ENCODE results near the gene TMEM11.
"Not testable (repeated sequence)": the region's sequence is repeated elsewhere in the genome, so short reads cannot be mapped to it uniquely, and the experiment has no call there.

Gene TMEM11

DNA sequence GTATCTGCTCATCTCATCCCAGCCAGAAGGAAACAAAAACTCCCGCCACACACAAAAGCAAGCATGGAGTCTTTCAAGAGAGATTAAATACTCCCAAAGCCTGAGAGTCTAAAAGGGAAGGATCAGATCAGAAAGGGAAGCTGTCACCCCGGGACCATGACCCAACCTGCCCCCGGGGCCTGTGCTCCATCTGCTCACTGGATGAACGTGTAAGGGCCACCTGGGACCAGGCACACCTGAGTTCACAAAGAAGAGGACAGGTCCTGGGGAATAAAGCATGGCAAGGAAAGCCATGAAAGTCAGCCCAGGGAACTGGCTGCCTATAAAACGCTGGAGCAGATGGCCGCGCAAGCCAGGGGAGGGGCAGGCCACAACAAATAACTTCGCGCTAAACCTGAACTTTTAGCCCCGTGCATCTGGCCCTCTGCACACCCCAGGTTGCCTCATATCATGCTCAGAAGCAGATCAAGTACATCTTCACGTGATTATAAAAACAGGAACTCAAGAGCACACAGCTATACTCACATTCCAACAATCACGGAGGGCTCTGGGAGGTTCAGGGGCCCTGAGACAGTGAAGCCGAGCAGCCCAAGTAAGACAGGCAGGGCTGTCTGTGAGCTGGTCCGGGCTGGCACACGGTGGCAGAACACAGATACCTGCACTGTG lies 3.4 kb downstream of the TMEM11 start:
- DNase-seq = no peak

DNA sequence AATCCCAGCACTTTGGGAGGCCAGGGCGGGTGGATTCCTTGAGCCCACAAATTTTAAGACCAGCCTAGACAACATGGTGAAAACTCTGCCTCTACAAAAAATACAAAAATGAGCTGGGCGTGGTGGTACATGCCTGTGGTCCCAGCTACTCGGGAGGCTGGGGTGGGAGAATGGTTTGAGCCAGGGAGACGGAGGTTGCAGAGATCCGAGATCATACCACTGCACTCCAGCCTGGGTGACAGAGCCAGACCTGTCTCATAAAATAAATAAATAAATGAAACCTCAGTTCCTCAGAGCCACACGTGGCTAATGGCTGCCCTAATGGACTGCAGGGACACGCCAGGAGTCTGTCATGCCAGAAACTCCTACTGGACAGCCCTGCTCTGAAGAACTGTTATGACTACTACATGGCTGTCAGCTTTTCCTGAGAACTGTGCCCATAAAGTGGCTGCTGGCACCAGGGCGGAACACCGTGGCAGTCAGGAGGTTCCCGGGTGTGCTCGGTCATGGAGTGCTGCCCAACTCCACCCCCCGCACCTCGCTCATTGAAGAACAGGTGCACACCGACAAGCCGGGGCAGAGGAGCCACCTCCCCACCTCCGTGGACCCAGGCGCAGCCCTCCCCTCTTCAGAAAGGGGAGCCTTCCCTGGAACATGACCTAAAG lies 4.3 kb downstream of the TMEM11 start:
- DNase-seq = no peak

DNA sequence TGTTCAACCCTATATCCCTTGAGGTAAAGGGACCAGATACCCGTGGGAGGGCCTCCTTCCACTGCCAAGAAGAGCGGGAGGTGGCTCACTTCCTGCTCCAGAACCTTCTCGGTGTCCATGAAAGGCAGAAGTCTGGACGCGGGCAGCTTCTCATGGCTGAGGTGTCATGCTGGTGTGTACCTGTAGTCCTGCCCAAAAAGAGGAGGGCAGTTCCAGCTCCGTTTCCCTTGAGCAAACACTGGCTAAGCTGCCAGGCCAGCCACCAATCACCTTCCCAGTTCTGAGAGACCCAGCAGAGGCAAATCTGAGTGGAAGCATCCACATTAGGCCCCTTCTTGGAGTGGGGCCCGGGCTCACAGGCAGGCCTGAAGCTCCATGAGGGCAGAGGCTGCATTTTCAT lies 5.6 kb downstream of the TMEM11 start:
- DNase-seq = no peak

DNA sequence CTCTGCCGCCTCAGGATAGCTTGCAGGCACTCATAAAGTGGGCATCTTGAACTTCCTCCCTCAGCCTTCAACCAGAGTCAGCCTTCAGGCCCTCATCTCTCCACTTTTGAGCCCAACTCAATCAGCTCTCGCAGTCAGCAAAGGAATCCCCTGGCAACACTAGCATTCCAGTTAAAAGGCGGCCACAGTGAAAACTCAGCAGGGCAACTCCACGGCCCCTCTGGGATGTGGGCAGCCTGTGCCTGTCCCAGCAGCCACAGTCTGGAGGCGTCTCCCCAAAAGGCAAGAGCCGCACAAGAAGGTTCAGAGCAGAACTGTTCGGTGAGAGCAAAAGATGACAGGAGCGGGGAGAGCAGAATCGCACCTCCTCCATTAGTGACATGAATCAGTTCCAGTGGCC lies 9.0 kb downstream of the TMEM11 start:
- no peak for DNase-seq

DNA sequence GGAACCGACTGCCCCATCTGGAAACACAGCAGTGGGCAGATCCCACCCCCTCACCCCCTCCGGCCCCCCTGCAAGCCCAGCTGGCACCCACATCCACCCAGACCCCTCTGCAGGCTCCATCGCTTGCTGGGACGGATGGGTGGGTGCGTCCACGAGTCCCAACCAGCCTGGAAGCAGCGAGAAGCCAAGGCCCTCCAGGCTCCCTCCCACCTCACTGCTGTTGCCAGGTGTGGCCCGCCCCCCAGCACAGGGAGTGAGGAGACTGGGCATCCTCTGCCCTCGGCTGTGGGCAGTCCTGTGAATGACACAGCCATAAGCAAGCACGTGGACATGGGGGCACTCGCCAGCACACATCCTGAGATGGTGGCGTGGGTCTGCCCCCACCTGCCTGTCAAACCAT lies 11.4 kb downstream of the TMEM11 start:
- DNase-seq = no peak

DNA sequence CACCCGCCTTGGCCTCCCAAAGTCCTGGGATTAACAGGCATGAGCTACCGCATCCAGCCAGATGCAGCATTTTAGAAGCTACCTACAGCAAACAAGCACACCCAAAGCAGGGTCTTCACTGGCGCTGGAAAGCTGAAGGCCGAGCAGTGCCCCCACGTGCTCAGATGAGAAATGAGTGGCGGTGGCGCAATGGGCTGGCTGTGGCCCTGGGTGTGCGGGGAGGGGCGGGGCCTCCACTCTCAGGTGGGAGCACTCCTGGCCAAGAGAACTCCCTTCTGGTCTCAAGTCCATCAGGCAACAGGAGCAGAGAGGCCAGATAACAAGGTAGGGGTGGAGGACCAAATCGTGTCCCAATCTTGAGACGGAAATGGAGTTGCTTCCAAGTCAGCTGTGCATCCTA lies 12.1 kb downstream of the TMEM11 start:
- DNase-seq = no peak

DNA sequence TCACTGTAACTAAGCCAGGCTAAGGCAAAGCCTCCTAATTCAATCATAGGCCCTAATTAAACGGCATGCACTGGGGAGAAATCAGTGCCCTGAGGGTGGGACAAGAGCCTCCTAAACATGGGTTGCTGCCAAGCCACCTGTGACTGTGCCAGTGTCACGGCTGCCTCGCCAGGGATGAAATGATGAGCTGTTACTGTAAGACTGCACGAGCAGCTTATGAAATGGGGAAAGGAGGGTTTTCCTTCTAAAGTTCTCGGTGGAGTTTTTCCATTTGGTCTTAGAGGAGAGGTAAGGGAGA lies 12.7 kb downstream of the TMEM11 start:
- DNase-seq = no peak

DNA sequence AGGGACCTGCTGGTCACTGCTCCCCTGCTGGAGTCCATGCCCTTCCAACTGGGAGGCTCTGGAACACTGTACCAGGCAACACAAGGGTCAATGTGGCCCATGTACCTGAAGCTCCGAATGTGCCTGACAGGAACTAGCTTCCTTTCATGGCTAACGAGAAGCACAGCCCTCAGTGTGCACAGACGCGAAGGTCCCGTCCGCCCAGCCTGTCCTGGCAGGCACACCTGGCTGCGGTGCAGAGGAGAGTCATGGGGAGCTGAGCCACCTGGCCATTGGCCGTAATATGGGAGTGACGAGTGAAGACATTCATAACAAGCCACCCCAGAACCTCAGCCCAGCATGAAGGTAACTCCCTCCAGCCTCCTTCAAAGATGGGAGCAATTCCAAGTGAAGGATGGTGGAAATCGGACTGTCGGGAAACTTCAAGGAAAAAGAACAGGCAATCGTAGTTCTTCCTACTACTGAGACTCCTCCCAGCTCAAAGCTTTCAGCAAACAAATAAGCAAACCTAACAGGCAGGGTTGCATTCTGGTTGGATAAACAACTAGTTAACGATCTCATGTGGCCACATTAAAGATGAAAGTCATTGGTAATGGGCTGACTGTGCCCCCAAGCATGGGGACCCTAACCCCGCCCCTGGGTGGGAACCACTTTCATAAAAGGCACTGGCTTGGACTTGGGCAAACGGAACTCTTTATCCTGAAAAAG lies 13.2 kb downstream of the TMEM11 start:
- DNase-seq = no peak

DNA sequence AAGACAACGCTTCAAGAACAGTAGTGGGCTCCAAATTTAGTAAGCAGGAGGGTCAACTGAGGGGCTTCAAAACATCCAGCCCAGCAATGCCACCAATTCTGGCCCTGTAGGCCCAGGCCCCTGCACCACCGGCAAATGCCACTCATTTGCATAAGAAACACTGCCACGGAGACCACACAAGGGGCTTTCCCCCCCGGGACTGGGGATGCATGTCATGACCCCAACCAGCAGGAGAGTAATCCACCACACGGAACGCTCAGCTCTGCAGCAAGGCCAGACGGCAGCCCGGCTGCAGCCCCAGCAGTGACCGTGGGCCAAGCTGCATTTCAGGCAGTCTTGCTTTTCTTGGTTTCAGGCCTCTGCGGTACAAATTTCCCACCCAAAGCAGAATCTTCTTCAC lies 14.1 kb downstream of the TMEM11 start:
- no peak for DNase-seq

DNA sequence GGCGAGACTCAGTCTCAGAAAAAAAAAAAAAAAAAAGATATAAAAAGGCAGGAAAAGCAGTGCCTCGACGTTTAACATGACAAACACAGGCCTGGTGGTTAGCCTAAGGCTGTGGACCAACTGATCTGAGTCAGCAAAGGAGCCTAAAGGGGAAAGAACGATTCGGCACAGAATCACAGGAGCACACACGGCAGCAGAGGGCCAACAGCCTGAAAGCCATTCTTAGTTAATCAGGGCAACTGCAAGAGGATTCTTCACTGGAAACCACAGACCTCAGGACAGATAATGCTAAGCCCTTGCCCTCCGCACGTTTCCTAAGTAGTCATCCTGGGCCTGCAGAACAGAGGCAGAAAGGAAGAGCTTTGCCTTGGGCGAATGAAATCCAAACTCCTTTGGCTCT lies 14.7 kb downstream of the TMEM11 start:
- DNase-seq = no peak

DNA sequence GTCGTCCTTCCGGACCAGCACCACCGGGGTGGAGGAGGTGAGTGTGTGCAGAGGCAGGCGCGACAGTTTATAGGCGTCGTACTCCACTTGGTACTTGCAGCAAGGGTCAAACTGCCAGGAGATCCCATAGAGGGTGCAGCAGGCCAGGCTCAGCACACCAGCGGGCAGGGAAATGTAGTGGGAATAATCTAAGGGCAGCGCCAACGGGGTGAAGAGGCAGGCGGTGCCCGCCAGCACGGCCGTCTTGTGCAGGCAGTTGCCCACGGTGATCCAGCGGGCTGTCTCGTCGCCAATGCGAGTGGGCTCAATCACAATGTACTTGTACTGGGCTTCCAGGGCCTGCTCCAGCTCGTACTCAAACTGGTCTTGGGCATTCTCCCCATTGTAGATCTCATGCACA lies 15.6 kb downstream of the TMEM11 start:
- DNase-seq = no peak

DNA sequence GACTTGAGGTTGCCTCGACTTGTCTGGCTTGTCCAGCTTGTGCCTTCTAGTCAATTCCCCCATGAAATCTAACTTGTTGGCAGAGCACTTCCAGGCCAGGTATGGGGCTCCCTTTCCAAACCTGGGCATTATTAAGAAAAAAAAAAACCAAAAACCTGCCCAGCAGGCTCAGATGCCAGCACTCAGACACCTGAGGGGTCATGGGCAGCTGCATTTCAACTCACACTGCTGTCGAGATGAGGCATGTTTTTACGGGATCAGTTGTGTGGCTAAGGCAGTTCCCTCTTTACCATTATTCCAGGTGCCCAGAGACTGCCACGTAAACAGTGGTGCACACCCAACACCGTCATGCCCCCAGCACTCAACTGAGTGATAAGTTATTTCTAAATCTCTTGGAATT lies 17.8 kb downstream of the TMEM11 start:
- DNase-seq = no peak

DNA sequence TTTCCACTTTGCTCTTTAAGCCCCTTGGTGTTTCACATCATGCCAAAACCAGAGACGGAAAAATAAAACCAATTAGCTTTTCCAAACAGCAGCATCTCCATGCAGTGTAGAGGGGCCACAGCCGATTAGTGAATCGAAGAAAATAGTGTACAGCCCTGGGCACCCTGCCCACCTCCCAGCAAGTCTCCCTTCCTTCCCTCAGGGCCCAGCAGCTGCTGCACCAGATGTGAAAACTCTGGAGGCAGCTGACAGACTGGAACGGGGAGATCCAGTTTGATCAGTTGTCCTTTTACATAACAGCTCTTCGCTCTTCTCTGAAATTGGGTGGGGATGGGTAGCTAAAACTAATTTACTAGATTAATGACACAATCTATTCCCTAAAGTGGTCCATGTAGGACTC lies 19.3 kb downstream of the TMEM11 start:
- no peak for DNase-seq

DNA sequence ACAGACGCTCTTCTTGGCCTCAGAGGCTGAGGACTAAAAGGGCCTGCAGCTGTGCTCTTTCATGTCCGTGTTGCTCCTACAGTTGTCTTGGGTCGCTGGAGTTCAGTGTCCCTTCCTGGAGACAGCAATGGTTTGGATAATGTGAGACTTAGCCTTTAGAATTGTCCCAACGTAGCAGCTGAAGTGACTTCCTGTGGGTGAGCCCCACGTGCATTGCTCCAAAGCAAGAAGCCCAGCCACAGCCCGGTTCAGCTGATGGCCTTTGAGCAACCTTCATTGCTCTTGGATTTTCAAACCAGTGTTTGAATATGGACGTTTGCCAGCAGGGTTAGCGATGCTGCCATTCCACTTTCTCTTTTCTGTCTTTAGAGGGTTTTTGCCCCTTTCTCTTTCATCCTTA lies 19.7 kb downstream of the TMEM11 start:
- no peak for DNase-seq

DNA sequence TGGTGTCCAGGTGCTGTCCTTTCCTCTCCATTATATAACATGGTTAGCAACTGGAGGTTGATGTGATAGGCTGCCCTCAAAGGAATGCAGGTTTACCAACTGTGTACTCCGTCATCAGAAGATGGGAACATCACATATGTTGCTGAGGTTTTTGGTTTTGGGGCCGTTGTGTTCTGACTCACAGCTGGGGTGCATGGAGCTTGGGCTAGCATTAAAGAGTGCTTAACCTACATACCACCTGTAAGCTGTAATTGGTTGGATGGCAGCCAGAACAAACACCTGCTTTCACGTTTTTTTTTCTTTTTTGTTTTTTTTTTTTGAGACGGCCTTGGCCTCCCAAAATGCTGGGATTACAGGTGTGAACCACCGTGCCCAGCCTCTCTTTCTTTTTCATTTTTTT lies 20.9 kb downstream of the TMEM11 start:
- no peak for DNase-seq

DNA sequence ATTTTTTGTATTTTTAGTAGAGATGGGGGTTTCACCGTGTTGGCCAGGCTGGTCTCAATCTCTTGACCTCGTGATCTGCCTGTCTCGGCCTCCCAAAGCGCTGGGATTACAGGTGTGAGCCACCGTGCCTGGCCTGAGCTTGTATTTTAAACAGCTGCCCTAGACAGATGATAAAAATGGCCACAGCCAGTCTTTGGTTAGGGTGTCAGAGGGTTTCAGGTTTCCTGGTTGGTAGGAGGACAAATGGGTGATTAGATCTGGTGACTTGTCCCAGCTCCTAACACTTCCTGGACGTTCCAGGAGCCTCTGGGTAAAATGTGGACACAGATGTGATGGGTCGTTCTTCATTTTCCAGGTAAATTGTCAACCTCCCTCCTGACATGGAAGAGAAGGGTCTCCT lies 21.5 kb downstream of the TMEM11 start:
- not testable (repeated sequence) for DNase-seq

DNA sequence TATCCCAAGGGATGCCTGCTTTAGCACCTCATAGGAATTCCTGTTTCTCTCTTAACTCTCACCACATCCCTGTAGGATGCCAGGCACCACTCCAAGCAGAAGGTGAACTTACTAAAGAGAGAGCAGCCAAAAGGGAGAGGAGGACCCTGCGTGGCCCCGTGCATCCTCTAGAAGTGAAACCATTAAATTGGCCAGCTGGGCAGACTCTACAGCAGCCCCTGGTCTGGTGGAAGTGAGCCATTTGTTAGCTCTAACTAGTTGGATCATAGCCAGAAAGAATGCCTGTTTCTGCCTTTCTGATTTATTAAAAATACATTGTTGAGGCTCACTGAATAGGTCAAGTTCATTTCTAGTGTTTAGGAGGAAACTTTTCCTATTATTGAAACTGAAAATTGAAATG lies 22.3 kb downstream of the TMEM11 start:
- no peak for DNase-seq

DNA sequence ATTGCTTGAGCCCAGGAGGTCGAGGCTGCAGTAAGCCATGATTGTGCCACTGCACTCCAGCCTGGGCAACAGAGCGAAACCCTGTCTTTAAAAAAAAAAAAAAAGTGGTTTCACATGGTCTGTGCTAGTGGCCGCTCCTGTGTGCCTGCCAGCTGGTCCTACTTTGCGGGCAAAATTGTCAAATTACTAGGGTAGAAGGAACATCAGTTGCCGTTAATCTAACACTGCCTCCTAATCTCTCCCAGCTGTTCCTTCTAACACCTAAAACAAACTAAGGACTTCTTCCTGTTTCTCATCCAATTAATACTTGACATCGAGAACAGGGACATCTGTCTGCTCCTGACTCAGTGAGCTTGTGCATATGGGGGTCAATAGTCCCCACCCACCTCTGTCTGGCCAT lies 23.9 kb downstream of the TMEM11 start:
- no peak for DNase-seq

DNA sequence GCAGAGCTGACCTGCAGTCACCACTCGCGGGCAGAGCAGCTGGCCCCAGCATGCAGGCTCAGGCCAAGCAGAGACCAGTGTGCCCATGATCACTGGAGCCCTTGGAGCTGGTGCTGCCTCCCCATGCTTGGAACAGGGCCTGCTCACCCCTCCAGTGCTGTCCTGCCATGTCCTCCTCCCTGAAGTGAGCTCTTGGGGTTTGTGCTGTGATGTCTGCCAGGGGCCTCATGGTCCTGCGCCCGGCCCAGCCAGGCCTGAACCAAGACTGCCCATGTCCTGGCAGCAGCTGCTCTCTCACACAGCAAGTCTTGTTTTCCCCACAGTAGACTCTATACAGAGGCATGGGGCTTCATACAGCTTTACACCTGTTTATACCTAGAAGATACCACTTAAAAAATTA lies 24.6 kb downstream of the TMEM11 start:
- DNase-seq = no peak

DNA sequence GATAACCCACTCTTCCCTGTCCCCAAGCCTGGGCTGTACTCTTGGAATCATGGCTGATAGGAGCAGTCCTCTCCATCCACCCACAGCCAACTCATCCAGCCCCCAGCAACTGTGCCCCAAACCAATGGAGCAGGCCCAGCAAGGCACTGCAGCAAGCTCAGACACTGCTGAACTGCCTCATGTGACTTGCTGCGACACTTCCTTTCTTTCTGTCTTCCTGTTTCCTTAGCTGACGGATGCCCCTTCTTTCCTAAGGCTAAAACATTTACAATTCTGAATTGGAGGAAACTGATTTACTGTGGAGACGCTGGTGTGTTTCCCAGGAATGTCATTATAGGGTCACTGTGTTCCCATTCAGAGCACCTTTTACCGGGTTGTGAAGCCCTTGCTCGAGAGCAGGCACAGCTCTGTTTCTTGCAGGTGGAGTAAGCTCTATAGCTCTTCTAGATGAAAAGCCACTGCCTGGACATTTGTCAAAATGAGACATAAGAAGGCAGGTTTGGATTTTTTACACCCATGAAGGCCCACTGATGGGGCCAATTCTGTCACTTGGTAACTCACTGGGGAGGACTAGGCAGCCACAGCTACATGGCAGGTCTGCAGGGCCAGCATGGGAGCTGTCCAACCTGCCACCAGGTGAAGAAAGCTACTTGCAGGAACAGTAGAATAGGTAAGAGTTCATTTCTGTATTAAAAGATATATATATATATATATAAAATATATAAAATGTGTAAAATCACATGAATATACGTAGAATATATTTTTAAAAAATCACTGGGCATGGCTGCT lies 27.4 kb downstream of the TMEM11 start:
- no peak for DNase-seq

DNA sequence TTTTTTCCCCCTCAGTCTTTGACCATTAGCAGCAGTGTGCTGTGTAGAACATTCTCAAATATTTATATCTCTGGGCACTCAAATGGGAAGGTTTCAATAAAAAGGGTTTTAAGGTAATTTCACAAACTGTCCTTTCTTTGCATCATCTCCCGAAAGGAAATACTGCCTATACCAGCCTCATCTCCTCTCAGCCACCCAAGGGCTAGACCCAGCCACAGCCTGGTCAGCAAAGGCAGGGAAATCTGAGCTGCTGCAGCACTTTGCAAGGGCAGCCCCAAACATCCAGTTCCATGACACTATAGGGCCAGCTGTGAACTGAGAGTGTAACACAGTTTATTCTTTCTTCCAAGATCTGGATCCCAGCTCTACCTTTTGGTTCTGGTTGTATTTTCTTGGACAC lies 28.9 kb downstream of the TMEM11 start:
- no peak for DNase-seq

DNA sequence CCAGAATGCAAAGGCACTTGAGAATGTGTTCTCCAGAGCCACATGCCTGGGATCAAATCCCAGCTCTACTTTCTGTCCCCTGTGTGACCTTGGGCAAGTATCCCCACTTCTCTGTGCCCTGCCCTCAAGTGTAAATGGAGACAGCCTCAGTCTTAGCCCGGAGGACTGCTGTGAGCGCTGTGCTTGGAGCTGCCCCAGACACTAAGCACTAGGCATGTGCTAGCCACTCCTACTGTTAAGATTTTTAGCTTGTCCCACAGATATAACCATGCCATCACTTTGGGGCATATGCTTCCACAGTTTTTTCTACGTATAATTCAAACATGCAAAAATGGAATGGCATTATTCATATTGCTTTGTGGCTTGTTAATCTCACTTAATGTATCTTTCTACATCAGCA lies 29.4 kb downstream of the TMEM11 start:
- DNase-seq = no peak

DNA sequence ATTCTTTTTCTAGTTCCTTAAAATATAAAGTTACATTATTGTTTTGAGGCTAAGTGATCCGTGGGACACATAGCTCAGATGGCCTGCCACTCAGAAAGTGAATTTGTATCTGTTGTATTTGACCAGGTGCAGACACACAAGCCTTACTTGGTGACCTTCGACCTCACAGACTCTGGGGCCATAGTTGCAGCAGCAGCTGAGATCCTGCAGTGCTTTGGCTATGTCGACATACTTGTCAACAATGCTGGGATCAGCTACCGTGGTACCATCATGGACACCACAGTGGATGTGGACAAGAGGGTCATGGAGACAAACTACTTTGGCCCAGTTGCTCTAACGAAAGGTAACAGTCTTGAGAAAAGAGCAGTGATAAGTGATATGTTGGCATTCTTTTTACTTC lies 30.5 kb downstream of the TMEM11 start:
- no peak for DNase-seq
